Measurements from ENCODE around the gene FHL5. TPM values are rescaled to one million over a fixed set of nuclear protein-coding genes. Genes with fewer than 3 reads are reported as not detected.
A peak's percentile ranks its signal among the peaks of the same experiment; 100 is the strongest.

Gene FHL5
- total RNA-seq, 4 donors from 2014 or later, result 11.6 to 24.8 (median 18.1) TPM

DNA sequence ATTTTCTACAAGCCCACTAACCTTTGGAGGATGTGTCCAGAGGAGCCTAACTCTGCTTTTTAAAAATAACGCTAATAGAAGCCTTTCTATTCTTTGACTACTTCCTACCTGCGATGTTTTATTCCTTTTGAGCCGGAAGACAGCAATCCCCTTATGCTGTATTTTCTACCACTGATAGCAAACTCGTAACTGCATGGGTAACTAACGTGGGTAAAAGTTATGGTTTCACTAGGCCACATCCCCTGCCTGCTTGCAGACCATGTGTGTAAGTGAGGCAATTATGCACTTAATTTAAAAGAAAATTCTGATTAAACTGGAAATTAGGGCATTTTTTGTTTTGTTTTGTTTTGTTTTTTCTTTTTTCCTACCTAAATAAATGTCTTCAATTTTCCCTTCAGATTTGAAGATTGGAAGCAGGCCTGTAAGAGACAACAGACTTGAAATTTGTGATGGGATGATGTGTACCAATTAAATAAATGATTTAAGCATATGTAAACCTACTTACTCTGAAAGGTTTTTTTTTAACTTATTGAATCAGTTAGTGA, 40.4 kb upstream of the FHL5 start:
- no peak for TF ChIP-seq POLR2A (IDR thresholded peaks at IDR 0.05)
- TF ChIP-seq, protein P1, sequence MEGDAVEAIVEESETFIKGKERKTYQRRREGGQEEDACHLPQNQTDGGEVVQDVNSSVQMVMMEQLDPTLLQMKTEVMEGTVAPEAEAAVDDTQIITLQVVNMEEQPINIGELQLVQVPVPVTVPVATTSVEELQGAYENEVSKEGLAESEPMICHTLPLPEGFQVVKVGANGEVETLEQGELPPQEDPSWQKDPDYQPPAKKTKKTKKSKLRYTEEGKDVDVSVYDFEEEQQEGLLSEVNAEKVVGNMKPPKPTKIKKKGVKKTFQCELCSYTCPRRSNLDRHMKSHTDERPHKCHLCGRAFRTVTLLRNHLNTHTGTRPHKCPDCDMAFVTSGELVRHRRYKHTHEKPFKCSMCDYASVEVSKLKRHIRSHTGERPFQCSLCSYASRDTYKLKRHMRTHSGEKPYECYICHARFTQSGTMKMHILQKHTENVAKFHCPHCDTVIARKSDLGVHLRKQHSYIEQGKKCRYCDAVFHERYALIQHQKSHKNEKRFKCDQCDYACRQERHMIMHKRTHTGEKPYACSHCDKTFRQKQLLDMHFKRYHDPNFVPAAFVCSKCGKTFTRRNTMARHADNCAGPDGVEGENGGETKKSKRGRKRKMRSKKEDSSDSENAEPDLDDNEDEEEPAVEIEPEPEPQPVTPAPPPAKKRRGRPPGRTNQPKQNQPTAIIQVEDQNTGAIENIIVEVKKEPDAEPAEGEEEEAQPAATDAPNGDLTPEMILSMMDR (IDR thresholded peaks at IDR 0.05 in 4 of 5, conservative IDR thresholded peaks at IDR 0.05 in 1 of 5), result no peak
- in situ Hi-C loops (cut with MboI; ENCODE audit: low sequenced_read_pairs in 4 of 4), result loop anchor here in 1 of 4 donors (10.0 kb wide), 1 partner anchor 372 kb away; the partner anchor contains the start of gene NDUFAF4
- Histone ChIP-seq H3K36me3 (peaks cover 0 to 39% of the 10 kb centered on the region in 2 donors), H3K27me3 (no peaks in the 10 kb centered on the region), H3K9me3 (no peaks in the 10 kb centered on the region), H3K4me1 (peaks cover 19 to 25% of the 10 kb centered on the region in 2 donors), H3K4me3 (peak overlapping the region; percentile 85 to 96 (median 91)), H3K27ac (peak overlapping the region; percentile 92 to 96 (median 94))
- ATAC-seq (no peak), DNase-seq (no peak)
- intact Hi-C loops (cut with DNase I; ENCODE audit: low total_unique reads), result loop anchor here (5.0 kb wide), 1 partner anchor 375 kb away; the partner anchor contains the start of gene NDUFAF4

DNA sequence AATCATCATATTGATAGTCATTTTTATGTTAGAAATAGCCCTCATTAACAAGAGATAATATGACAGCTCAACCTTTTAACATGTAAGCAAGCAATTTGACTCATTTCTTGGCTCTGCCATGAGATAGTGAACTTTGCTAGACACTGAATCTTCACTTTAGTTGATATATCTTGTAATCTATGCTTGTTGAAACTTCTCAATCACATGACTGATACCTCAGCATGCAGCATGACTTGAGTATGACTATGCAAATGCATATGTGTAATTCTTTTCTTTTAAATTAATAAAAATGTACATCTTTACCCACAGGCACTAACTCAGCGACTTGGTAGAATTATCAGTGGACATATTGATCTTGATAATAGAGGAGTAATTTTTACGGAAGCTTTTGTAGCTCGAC, 34.7 kb upstream of the FHL5 start:
- in situ Hi-C loops (cut with MboI; ENCODE audit: low sequenced_read_pairs in 4 of 4), result loop anchor here in 3 of 4 donors (10.0 to 25.0 kb wide), 2 partner anchors 359 to 367 kb away; partner anchors contain the start of gene NDUFAF4 (in 3 of the 3)
- intact Hi-C loops (cut with DNase I; ENCODE audit: low total_unique reads), result no loop called here
- H3K9me3 ChIP-seq, result no peaks in the 10 kb centered on the region
- no peaks in the 10 kb centered on the region for H3K27me3 ChIP-seq
- DNase-seq, result no peak
- no peak overlapping the region for H3K27ac ChIP-seq
- peaks cover 0 to 92% of the 10 kb centered on the region in 2 donors for H3K36me3 ChIP-seq
- no peak for ATAC-seq
- TF ChIP-seq, protein P1 (IDR thresholded peaks at IDR 0.05 in 4 of 5, conservative IDR thresholded peaks at IDR 0.05 in 1 of 5), result no peak
- TF ChIP-seq POLR2A (IDR thresholded peaks at IDR 0.05), result no peak
- H3K4me3 ChIP-seq, result no peak overlapping the region
- peaks cover 5 to 7% of the 10 kb centered on the region in 2 donors for H3K4me1 ChIP-seq

DNA sequence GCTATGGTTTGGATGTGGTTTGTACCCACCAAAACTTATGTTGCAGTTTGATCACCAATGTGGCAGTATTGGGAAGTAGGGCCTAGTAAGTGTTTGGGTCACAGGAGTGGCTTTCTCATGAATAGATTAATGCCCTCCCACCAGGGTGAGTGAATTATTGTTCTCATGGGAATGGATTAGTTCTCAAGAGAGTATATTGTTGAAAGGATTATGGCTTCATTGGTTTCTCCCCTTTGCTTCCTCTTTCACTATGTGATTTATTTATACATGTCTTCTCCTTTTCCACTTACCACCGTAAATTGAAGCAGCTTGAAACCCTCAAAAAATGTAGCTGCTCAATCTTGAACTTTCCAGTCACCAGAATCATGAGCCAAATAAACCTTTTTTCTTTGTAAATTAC, 30.5 kb upstream of the FHL5 start:
- in situ Hi-C loops (cut with MboI; ENCODE audit: low sequenced_read_pairs in 4 of 4), result loop anchor here in 2 of 4 donors (25.0 kb wide), 1 partner anchor 355 kb away; the partner anchor contains the start of gene NDUFAF4 (in 2 of the 2)

DNA sequence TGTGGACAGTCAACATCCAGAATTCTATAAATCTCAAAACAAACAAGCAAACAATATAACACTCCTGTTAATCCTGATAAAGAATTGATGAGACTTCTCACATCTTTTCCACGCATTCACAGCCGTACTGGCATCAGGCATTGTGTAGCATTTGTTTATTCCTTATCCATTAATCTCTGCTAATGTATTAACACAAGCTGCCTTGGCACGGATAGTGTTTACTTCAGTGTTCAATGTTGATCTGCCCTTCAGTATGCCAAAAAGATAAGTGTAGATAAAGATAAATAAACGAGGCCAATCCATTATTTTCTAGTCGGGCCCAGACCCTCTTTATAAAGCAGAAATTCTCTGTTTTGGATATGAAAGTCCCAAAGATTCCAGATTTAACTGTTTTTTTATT, 25.2 kb upstream of the FHL5 start:
- in situ Hi-C loops (cut with MboI; ENCODE audit: low sequenced_read_pairs in 4 of 4), result loop anchor here in 2 of 4 donors (25.0 kb wide), 1 partner anchor 350 kb away; the partner anchor contains the start of gene NDUFAF4 (in 2 of the 2)
- TF ChIP-seq, protein P1 (IDR thresholded peaks at IDR 0.05 in 4 of 5, conservative IDR thresholded peaks at IDR 0.05 in 1 of 5), result no peak
- TF ChIP-seq POLR2A (IDR thresholded peaks at IDR 0.05), result no peak
- Histone ChIP-seq H3K27me3 (no peaks in the 10 kb centered on the region), H3K36me3 (peaks cover 0 to 76% of the 10 kb centered on the region in 2 donors), H3K4me1 (no peaks in the 10 kb centered on the region), H3K4me3 (no peak overlapping the region), H3K27ac (no peak overlapping the region), H3K9me3 (no peaks in the 10 kb centered on the region)
- intact Hi-C loops (cut with DNase I; ENCODE audit: low total_unique reads), result no loop called here
- ATAC-seq, result no peak
- DNase-seq, result no peak

More for the DNA sequence above, 30.5 kb upstream of the FHL5 start:
- ATAC-seq (no peak), DNase-seq (no peak)
- Histone ChIP-seq H3K4me1 (no peaks in the 10 kb centered on the region), H3K27ac (no peak overlapping the region), H3K27me3 (no peaks in the 10 kb centered on the region), H3K4me3 (no peak overlapping the region), H3K36me3 (peaks cover 0 to 79% of the 10 kb centered on the region in 2 donors), H3K9me3 (no peaks in the 10 kb centered on the region)
- intact Hi-C loops (cut with DNase I; ENCODE audit: low total_unique reads), result no loop called here
- TF ChIP-seq, protein P1 (IDR thresholded peaks at IDR 0.05 in 4 of 5, conservative IDR thresholded peaks at IDR 0.05 in 1 of 5), result no peak
- no peak for TF ChIP-seq POLR2A (IDR thresholded peaks at IDR 0.05)
